EL (cell line): ENCODE data around the gene DDX4.

Source experiments
- DNase-seq: peaks from one replicate; pipeline ENCODE4 v3.0.0-alpha.2; 2016

DDX4 gene

DNA sequence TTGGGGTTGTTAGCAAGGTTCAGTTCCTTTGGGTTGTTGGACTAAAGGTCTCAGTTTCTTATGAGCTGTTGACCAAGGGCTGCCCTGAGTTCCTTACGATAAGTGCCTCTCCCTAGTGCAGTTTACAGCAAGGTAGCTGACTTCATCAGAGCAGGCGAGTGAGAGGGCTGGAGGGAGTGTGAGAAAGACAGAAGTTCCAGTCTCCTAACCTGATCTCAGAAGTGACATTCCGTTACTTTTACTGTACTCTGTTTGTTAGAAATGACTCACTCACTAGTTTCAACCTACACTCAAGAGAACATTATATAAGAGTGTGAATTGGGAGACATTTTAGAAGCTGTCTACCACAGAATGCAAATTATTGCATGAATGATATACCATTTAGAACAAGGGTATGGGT is 92.1 kb downstream of the DDX4 start:
- no peak for DNase-seq

DNA sequence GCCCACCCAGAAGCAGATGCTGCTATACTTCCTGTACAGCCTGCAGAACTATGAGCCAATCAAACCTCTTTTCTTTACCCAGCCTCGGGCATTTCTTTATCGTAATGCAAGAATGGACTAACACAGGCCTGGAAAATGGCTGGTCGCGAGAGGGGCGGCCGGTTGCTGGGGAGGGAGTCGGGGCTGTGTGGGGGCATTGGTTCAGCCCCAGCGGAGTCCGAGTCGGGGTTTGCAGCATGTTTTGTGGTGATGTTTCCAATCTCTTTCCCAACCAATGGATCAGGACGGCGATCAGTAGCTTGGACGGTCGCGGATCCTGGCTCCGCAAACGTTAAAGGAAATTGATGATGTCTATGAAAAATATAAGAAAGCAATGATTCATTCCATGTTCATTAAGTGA is 94.6 kb downstream of the DDX4 start:
- DNase-seq = no peak

DNA sequence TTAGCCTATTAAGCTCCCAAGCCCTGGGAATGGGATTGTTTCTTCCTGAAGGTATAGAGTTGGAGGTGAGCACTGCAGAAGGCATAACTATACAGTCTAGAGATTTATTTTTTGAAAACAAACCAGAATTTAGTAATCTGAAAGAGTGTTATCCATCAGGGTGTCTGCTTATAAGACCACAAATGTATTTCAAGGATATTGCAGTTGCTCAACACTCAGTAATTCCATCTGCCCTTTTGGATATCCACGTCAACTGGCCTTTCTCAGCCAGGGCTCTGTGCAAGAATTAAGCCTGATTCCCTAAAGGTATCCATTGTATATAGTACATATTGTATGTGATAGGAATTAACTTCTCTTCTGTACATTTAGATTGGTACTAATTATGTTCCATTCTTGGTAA is 98.3 kb downstream of the DDX4 start:
- DNase-seq = no peak

DNA sequence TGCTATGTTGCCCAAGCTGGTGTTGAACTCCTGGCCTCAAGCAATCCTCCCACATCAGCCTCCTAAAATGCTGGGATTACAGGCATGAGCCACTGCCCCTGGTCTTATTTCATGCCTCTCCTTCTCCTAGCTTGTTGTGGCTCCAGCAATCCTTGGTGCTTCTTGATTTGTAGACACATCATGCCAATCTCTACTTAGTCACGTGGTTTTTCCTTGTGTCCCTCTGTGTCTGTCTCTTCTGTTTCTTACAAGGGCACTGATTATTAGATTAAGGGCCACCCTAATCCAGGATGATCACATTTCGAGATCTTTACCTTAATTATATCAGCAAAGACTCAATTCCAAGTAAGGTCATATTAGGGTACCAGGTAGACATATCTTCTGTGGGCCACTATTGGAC is 104.1 kb downstream of the DDX4 start:
- DNase-seq = no peak

DNA sequence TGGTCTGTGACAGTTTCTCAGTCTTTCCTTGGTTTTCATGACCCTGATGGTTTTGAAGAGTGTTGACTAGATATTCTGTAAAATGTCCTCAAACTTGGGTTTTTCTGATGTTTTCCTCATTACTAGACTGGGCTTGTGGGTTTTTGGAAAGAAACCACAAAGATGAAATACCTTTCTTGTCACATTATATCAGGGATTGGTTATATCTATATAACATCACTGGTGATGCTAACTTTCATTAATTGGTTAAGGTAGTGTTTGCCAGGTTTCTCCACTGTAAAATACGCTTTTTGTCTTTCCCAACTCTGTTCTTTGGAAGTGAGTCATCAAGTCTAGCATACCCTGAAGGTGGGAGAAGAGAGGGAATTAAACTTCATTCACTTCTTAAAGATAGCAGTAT is 110.0 kb downstream of the DDX4 start:
- DNase-seq = peak; percentile 31

DNA sequence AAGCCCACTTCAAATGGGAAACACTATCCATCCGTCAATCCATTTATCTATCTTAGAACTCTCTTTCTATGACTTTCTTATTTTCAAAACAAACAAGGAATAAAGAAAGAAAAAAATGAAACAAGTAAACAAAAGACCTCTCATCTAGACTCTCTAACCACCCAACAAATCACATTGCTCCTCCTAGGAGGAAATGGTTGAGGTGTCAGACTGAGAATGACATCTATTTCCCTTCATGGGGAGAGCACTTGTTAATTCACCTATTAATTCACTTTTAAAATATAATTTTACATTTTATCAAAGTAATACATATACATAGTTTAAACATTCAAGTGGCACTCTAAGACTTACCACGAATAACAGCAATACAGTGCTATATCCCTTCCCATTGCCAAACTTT is 110.9 kb downstream of the DDX4 start:
- no peak for DNase-seq

DNA sequence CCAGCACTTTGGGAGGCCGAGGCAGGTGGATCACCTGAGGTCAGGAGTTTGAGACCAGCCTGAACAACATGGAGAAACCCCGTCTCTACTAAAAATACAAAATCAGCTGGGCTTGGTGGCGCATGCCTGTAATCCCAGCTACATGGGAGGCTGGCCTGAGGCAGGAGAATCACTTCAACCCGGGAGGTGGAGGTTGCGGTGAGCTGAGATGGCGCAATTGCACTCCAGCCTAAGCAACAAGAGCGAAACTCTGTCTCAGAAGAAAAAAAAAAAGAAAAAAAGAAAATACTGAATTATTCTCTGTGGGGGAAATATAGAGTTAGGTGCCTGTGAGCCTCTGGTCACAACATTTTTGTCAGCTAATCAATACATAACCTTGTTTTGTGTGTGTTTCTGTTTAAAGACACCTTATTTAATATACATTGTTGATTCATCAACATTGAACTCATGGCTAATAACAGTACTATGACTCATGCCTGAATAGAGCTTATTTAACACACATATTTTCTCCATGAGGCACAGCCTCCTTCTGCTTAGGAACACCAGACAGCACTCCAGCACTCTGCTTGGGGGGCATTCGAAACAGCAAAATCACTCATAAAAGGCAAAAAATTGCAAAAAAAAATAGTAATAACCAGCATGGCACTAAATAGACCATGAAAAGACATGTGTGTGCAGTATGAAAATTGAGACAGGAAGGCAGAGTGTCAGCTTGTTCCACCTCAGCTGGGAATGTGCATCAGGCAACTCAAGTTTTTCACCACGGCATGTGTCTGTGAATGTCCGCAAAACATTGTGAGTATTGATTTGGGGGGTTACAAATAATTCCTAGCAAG is 113.2 kb downstream of the DDX4 start, which contains the start of gene IL31RA:
IL31RA (plus strand) TSS at position 519 of the 836 bp plus-strand sequence; CDS start at position 733, 214 bp downstream.
- DNase-seq = peak; percentile 85

DNA sequence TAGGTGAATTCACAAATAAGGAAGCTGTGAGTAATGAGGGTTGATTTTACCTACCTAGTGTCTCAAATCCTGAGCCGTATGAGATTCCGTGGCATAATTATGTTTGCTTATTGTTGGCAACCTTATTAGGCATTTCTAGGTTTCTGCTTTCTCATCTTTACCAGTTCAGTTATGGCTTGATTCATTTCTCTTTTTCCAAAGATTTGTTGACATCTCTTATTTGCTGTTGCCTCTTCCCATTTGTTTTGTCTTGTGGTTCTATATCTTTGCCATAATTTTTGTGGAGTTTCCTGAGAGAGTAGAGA is 113.8 kb downstream of the DDX4 start:
- DNase-seq = no peak

DNA sequence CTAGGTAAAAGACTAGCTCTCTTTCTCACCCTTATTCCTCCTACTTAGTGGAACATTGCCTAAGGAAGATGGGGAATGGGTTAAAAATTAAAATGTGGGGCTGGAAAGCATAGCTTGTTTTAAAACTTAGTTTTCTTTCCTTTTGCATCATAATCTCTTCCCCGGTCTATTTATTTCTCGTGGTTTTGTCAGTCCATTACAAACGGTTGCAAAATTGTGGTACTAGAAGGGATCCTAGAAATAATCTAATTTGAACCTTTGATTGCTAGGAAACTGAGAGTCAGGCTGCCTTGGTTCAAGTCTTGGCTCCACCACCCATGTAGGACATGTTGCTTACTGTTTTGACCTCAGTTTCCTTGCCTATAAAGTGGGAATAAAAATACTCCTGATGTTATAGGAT is 114.6 kb downstream of the DDX4 start:
- no peak for DNase-seq

DNA sequence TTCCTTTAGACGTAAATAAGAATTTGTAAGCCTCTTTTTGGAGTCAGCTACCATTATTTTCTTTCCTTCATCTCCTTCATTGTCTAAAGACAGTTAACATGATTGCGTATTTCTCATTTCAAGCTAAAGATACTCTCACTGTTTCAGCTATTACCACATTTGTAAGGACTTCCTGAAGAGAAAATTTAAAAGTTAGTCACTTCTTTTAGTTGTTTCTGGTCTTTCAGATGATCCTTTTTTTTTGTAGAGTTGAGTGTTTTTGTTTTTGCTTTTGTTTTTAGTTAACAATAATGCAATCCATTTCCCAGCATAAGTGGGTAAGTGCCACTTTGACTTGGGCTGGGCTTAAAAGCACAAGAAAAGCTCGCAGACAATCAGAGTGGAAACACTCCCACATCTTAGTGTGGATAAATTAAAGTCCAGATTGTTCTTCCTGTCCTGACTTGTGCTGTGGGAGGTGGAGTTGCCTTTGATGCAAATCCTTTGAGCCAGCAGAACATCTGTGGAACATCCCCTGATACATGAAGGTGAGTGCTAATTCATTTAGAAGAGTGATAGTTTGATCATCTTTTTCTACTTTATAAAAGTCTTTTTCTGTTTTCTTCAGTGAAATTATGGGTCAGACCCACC is 115.3 kb downstream of the DDX4 start:
- DNase-seq = peak; percentile 11

DNA sequence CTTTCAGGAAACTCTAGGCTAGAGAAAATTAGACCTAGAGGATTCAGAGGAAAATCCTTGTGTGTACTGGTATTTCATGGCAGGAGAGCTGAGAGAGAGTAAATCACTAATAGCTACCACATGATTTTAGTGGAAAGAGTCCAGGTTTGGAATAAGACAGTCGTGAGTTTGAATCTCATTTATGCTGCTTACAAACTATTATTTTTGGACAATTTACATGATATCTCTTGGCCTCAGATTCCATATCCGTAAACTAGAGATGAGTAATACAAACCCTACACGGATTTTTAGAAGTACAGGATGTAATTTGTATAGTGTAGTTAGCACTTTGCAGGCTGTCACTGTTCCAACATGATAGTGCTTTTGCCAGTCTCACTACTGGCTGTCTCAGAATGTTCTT is 116.0 kb downstream of the DDX4 start:
- DNase-seq = peak; percentile 45

DNA sequence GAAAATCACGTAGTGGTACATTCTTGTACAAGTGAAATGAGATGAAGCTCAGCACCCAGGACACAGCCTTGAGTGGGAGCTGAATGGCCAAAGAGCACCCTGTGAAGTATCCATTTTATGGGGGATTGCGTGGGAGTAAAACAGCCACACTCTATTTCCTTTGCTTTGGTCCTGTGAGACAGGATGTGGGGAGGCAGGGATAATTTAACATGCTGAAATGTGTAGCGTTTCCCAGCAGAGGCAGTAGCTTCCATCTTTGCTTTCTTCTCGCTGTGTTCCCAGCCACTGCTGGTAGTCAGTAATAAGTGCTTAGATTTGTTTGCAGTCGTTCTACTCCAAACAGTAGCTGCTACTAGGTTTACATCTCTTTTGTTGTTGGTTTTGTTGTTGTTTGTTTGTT is 117.6 kb downstream of the DDX4 start:
- DNase-seq = peak; percentile 13

DNA sequence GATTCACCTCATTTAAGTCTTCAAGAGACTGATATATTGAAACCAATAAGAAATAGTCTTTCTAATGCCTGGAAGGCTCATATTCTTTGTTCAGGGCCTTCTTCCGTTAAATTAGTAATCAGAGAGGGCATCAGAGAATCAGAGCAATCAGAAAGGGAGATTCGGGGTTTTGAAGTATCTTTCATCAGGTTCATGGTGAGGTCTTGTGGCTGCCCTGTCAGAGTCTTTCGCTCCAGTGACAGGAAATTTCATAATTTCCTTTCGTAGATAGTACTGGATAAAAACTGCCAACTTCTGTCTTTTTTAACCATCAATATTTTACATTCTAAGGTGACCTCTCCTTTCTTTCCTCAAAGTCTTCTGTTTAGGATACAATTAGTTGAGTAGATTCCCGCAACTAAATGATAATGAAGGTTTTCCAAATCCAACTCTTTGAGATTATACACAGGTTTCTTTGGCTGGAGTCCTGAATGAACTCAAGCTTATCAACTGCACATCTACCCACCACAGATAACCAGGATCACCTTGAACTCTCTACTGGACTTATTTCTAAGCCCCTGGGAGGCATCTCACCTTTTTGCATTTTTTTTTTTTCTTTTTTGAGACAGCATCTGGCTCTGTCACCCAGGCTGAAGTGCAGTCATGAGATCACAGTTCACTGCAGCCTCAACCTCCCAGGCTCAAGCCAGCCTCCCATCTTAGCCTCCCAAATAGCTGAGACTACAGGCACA is 118.8 kb downstream of the DDX4 start:
- DNase-seq = no peak

DNA sequence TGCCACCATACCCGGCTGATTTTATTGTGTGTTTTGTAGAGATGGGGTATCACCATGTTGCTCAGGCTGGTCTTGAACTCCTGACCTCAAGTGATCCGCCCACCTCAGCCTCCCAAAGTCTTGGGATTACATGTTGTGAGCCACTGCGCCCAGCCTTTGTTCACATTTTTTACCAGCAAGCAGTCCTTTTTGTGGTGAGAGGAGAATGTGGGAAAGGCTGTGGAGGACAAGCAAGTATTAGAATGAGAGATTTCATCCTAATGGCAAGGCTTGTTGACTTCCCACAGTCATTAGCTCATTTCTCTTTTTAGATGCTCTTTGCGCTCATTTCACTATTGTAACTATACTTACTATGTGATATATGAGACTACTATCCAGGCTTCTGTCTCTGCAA is 119.4 kb downstream of the DDX4 start:
- DNase-seq = no peak

DNA sequence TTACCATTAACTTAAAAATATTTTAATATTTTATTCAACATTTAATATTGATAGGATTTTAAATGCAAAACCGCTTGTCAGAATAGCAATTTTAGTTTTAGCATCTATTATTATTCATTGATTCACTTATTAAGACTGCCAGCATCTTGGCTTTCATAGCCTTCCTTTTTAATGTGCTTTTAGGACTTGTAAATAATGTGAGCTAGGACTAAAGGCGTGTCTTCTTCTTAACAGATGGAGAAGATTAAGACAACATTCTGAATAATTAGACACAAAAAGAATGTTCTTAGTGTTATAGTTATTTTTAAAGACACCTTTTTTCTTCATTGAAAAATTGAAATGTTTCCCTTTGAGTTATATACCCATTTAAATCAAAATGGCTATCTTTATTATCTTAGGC is 120.2 kb downstream of the DDX4 start:
- DNase-seq = no peak

DNA sequence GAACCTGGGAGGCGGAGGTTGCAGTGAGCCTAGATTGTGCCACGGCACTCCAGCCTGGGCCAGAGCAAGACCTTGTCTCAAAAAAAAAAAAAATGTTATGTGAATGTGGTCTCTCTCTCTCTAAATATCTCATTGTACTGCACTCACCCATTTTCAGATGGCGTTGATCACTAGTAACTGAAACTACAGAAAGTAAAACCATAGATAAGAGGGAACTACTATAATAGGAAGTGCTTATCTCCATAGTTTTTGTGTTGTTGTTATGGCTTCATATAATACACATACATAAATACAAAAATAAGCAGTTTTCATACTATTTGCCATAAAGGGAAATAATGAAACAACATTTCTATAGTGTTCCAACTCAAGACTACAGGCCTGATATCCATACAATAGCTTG is 122.4 kb downstream of the DDX4 start:
- no peak for DNase-seq

DNA sequence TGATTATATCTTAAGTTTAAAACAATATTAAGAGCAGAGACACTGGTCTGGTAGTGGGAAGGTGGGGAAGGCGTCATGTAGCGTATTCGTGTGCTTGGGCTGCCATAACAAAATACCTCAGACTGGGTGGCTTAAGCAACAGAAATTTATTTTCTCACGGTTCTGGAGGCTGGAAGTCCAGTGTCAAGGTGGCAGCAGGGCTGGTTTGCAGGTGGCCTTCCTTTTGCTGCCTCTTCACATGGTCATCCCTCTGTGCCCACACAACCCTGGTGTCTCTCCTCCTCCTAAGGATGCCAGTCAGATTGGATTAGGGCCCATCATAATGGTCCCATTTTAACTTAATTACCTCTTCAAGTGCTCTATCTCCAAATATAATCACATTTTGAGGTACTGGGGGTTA is 122.8 kb downstream of the DDX4 start:
- DNase-seq = no peak

DNA sequence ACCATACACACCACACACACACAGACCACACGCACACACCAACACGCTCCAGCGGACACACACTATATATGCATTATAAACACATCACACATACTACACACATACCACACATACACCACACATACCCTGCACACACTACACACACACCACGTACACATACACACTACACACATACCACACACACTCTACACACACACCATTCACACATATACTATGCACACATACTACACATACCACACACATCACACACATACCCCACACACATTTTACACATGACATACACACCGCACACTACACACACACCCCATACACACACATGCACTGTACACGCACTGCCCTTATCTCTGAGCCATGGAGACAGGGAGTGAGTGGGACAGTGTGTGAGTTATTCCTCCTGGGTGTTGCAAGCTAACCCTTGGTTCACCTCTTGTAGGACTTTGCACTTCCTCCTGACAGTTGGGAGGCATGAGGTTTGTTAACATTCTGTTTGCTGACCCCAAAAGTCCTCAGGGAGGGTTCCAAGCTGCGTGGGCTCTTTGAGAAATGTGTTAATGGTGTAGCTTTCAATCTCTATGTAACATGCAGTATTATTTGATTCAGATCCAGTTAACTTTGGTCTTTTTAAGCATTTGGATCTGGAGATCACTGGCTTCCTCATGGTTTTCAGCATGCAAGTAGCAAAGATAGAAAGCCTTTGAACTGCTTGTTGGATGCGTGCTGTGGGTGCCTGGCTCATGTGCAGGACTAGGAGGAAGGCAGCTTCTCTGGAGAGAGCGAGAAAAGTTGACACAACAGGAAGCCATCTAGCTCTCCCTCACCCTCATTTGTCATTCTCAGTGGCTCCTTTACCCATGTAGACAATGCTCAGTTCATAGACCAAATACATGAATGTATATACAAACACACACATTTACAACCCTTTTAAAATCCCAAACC is 127.0 kb downstream of the DDX4 start:
- no peak for DNase-seq

DNA sequence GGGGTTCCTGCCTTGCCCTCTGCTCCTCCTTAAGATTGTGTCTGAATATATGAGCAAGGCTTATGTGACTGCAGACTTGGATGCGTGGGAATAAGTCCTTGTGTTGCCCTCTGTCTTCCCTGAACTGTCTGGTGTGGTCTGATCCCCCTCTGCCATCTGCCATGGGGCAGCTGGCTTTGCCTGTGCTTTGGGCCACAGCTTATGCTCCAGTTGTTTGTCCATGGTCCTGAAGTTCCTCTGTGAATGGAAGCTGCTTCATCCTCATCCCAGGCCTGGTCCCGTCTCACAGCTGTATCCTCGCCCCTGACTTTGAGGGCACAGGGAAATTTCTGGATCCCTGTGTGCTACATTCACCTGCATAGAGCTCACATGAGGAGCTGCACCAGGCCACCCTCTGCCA is 128.0 kb downstream of the DDX4 start:
- DNase-seq = no peak

DNA sequence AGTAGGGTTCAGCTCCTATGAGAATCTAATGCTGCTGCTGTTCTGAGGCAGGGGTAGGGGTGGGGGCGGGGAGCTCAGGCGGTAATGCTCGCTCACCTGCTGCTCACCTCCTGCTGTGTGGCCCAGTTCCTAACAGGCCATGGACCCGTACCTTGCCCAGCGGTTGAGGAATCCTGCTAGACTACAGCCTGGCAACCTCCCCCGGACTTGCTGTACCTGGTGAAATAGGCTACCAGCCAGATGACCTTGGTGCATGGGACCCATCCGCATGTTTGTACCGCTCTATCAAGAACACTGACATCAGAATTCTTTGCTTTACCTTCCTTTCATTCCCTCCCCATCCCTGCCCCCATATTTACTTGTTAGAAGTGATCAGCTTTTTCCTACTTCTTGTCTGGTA is 128.6 kb downstream of the DDX4 start:
- no peak for DNase-seq
